H1 (cell line): ENCODE data around the gene SOX6. TPM values are rescaled to one million over a fixed set of nuclear protein-coding genes. Genes with fewer than 3 reads are reported as not detected.

Source experiments
- CTCF ChIA-PET: fragments of 300-600 bp; sonication (Branson Sonifier 250); formaldehyde crosslinking; loops from one replicate; lab custom pipeline; 2021; ENCODE audit not compliant: partially characterized antibody; lab: Charles Lee
- POLR2A ChIA-PET: fragments of 300-600 bp; sonication (Branson Sonifier 250); formaldehyde crosslinking; loops from one replicate; lab custom pipeline; 2021; ENCODE audit warnings: inconsistent platforms; ENCODE audit not compliant: partially characterized antibody; lab: Charles Lee
- DNase-seq, 2 experiments: peaks; one replicate each; pipeline versions ENCODE4 v3.0.0 to v3.0.0-alpha.2; 2010 to 2022; ENCODE audit warnings: low spot score in 2 of 2, low read depth in 1 of 2, mixed read lengths in 1 of 2
- FAIRE-seq: peaks from 2 replicates; lab custom pipeline; 2011; peaks lifted over from hg19 to GRCh38; lab: Jason Lieb, UNC
- H2AFZ ChIP-seq: 2 replicates; pipeline ENCODE4 v1.8.1; 2012; ENCODE audit warnings: low read length, inconsistent platforms
- H2AK5ac ChIP-seq: 2 replicates; pipeline ENCODE4 v1.6.1; 2013; ENCODE audit warnings: low read depth, low read length
- H2BK120ac ChIP-seq: replicated peaks from 2 replicates; pipeline ENCODE3; 2013; ENCODE audit warnings: low read depth, low read length, inconsistent platforms
- H2BK12ac ChIP-seq: 2 replicates; pipeline ENCODE4 v1.6.1; 2013; ENCODE audit warnings: low read depth, low read length
- H2BK15ac ChIP-seq: 2 replicates; pipeline ENCODE4 v1.6.1; 2013; ENCODE audit warnings: low read length
- H2BK20ac ChIP-seq: 2 replicates; pipeline ENCODE4 v1.6.1; 2013; ENCODE audit warnings: low read length
- H2BK5ac ChIP-seq: 2 replicates; pipeline ENCODE4 v1.6.1; 2013; ENCODE audit warnings: low read depth, low read length
- H3K14ac ChIP-seq: 2 replicates; pipeline ENCODE4 v1.6.1; 2013; ENCODE audit warnings: inconsistent platforms; ENCODE audit not compliant: insufficient read length
- H3K18ac ChIP-seq: 2 replicates; pipeline ENCODE4 v1.6.1; 2013; ENCODE audit warnings: low read length; ENCODE audit errors: extremely low read depth
- H3K23ac ChIP-seq: 2 replicates; pipeline ENCODE4 v1.6.1; 2013; ENCODE audit warnings: inconsistent platforms; ENCODE audit not compliant: insufficient read length
- H3K23me2 ChIP-seq: 2 replicates; pipeline ENCODE4 v1.6.1; 2013; ENCODE audit warnings: low read depth, low read length
- H3K27ac ChIP-seq: 2 replicates; pipeline ENCODE4 v1.6.1; 2011; ENCODE audit warnings: low read depth, low read length, inconsistent platforms
- H3K27me3 ChIP-seq, 4 experiments: replicated peaks in 1 of 4; 1 replicate in 1 of 4; 2 replicates in 3 of 4; pipeline versions ENCODE4 v1.6.1 to v1.8.1; 2011 to 2013; ENCODE audit warnings: low read length in 3 of 4, mild to moderate bottlenecking in 3 of 4, inconsistent platforms in 2 of 4, mixed read lengths in 2 of 4, moderate library complexity in 1 of 4; ENCODE audit not compliant: control insufficient read depth in 3 of 4, insufficient read depth in 3 of 4; ENCODE audit errors: extremely low read depth in 1 of 4
- H3K36me3 ChIP-seq, 4 experiments: 2 replicates each; pipeline versions ENCODE4 v1.6.1 to v1.8.1; 2011 to 2013; ENCODE audit warnings: mild to moderate bottlenecking in 4 of 4, low read length in 3 of 4, moderate library complexity in 2 of 4, control low read depth in 1 of 4, inconsistent platforms in 1 of 4; ENCODE audit not compliant: insufficient read depth in 4 of 4, control insufficient read depth in 2 of 4
- H3K4ac ChIP-seq: replicated peaks from 2 replicates; pipeline ENCODE3; 2013; ENCODE audit warnings: low read length, low read depth, mixed read lengths, inconsistent platforms; ENCODE audit not compliant: insufficient read length
- H3K4me1 ChIP-seq, 4 experiments: replicated peaks in 1 of 4; 1 replicate in 1 of 4; 2 replicates in 3 of 4; pipeline versions ENCODE4 v1.6.1 to v1.8.1; 2011 to 2013; ENCODE audit warnings: low read length in 3 of 4, inconsistent platforms in 2 of 4, mixed read lengths in 1 of 4; ENCODE audit not compliant: insufficient read depth in 4 of 4, control insufficient read depth in 3 of 4
- H3K4me2 ChIP-seq, 2 experiments: 2 replicates each; pipeline versions ENCODE4 v1.6.1 to v1.8.1; 2011 to 2013; ENCODE audit warnings: low read depth in 2 of 2, low read length in 2 of 2, control low read depth in 1 of 2, inconsistent platforms in 1 of 2, mild to moderate bottlenecking in 1 of 2; ENCODE audit not compliant: insufficient read depth in 1 of 2
- H3K4me3 ChIP-seq, 4 experiments: fragments of 200-600, 300-600 bp in 1 of 4; sonication (generic), shearing (Covaris generic), sonication (Bioruptor Twin) in 1 of 4; 2 replicates each; pipeline versions ENCODE4 v1.5.1 to v1.8.1; 2011 to 2016; ENCODE audit warnings: low read length in 4 of 4, low read depth in 3 of 4, control low read depth in 2 of 4, inconsistent platforms in 2 of 4, mild to moderate bottlenecking in 2 of 4, mixed read lengths in 1 of 4, moderate library complexity in 1 of 4; ENCODE audit not compliant: insufficient read depth in 2 of 4; ENCODE audit errors: extremely low read depth in 1 of 4
- H3K56ac ChIP-seq: replicated peaks from 2 replicates; pipeline ENCODE3; 2013; ENCODE audit warnings: low read depth, mild to moderate bottlenecking, mixed read lengths, low read length, inconsistent platforms; ENCODE audit not compliant: insufficient read length
- H3K79me1 ChIP-seq: 2 replicates; pipeline ENCODE4 v1.6.1; 2013; ENCODE audit warnings: low read depth, low read length, control low read depth
- H3K79me2 ChIP-seq, 2 experiments: 2 replicates each; pipeline versions ENCODE4 v1.6.1 to v1.8.1; 2012 to 2013; ENCODE audit warnings: low read length in 2 of 2, mild to moderate bottlenecking in 2 of 2, inconsistent platforms in 1 of 2; ENCODE audit not compliant: insufficient read depth in 2 of 2, control insufficient read depth in 1 of 2
- H3K9ac ChIP-seq, 4 experiments: replicated peaks in 1 of 4; 1 replicate in 1 of 4; 2 replicates in 3 of 4; pipeline versions ENCODE4 v1.6.1 to v1.8.1; 2011 to 2013; ENCODE audit warnings: low read depth in 3 of 4, low read length in 3 of 4, control low read depth in 2 of 4, mild to moderate bottlenecking in 2 of 4, moderate library complexity in 2 of 4, inconsistent platforms in 1 of 4; ENCODE audit errors: extremely low read depth in 1 of 4
- H3K9me3 ChIP-seq, 2 experiments: 2 replicates each; pipeline versions ENCODE4 v1.6.1 to v1.8.1; 2012 to 2013; ENCODE audit warnings: mild to moderate bottlenecking in 2 of 2, moderate library complexity in 2 of 2, control low read depth in 1 of 2, inconsistent platforms in 1 of 2, low read depth in 1 of 2, low read length in 1 of 2, mixed read lengths in 1 of 2; ENCODE audit not compliant: insufficient read depth in 2 of 2
- H4K20me1 ChIP-seq, 2 experiments: replicated peaks in 1 of 2; 2 replicates each; pipeline versions ENCODE3 to v1.8.1; 2011 to 2013; ENCODE audit warnings: inconsistent platforms in 2 of 2, low read length in 2 of 2, mild to moderate bottlenecking in 1 of 2; ENCODE audit not compliant: insufficient read depth in 2 of 2, control insufficient read depth in 1 of 2
- H4K5ac ChIP-seq: 2 replicates; pipeline ENCODE4 v1.6.1; 2013; ENCODE audit warnings: low read length, low read depth, mixed read lengths, inconsistent platforms; ENCODE audit not compliant: insufficient read length
- H4K8ac ChIP-seq: 2 replicates; pipeline ENCODE4 v1.8.0; 2013; ENCODE audit warnings: mild to moderate bottlenecking, moderate library complexity, low read length, inconsistent platforms; ENCODE audit not compliant: insufficient read depth; ENCODE audit errors: extremely low read depth
- H4K91ac ChIP-seq: replicated peaks from 2 replicates; pipeline ENCODE3; 2013; ENCODE audit warnings: low read length, mixed read lengths, inconsistent platforms; ENCODE audit not compliant: insufficient read length
- CREB1 ChIP-seq: IDR thresholded peaks from 2 replicates; pipeline ENCODE4 v1.6.1; 2012; ENCODE audit warnings: inconsistent platforms
- GABPA ChIP-seq: IDR thresholded peaks from 2 replicates; pipeline ENCODE4 v1.6.1; 2011; ENCODE audit warnings: mild to moderate bottlenecking, low read length, moderate library complexity, borderline replicate concordance; ENCODE audit not compliant: insufficient read depth
- JUN ChIP-seq: IDR thresholded peaks from 2 replicates; pipeline ENCODE4 v1.6.1; 2011; ENCODE audit warnings: low read depth, mild to moderate bottlenecking, improper control_type of control experiment, low read length
- MAX ChIP-seq: IDR thresholded peaks from 2 replicates; pipeline ENCODE4 v1.6.1; 2012; ENCODE audit warnings: inconsistent platforms
- NANOG ChIP-seq: IDR thresholded peaks from 2 replicates; pipeline ENCODE4 v1.6.1; 2011; ENCODE audit warnings: low read length, low read depth, mild to moderate bottlenecking, inconsistent platforms; ENCODE audit not compliant: insufficient read depth, poor library complexity, severe bottlenecking
- SIX5 ChIP-seq: IDR thresholded peaks from 2 replicates; pipeline ENCODE4 v1.6.1; 2011; ENCODE audit warnings: mild to moderate bottlenecking, low read depth, low read length
- SP4 ChIP-seq: IDR thresholded peaks from 2 replicates; pipeline ENCODE4 v1.6.1; 2012; ENCODE audit warnings: low read length, inconsistent platforms
- SRF ChIP-seq: IDR thresholded peaks from 2 replicates; pipeline ENCODE4 v1.6.1; 2011; ENCODE audit warnings: mild to moderate bottlenecking, low read depth, low read length, moderate library complexity
- TAF7 ChIP-seq: optimal IDR thresholded peaks from 2 replicates; pipeline ENCODE3; 2011; ENCODE audit warnings: low read depth, mild to moderate bottlenecking, inconsistent platforms, low read length, moderate library complexity, borderline replicate concordance
- WGBS, 2 experiments: shearing (Covaris generic) in 1 of 2; methylation state at CpG; one replicate each; pipeline versions ENCODE4 v1.1.6 to v1.1.7; 2013 to 2015; ENCODE audit warnings: low lambda C conversion rate in 2 of 2, mixed read lengths in 2 of 2, inconsistent platforms in 1 of 2, low coverage in 1 of 2, missing lambda C conversion rate in 1 of 2; ENCODE audit not compliant: insufficient replicate concordance in 2 of 2, insufficient coverage in 1 of 2, insufficient read length in 1 of 2; ENCODE audit errors: extremely low coverage in 1 of 2, missing lambda C conversion rate in 1 of 2; 5-methylcytosine and 5-hydroxymethylcytosine counted together
- polyA plus RNA-seq, 7 experiments: library from polyadenylated mRNA; depleted of rRNA in 3 of 7; stranded (reverse) in 5 of 7; unstranded in 2 of 7; fragments of >200 nt in 5 of 7; fragments of 200-250 nt in 2 of 7; gene quantifications; 1 replicate in 5 of 7; 2 replicates in 1 of 7; 4 replicates in 1 of 7; pipeline versions ENCODE4 v1.2.1 to v1.2.3, GENCODE V29; 2011 to 2013; ENCODE audit warnings: missing spikeins in 2 of 7, mixed read lengths in 2 of 7
- total RNA-seq: library from RNA; stranded (reverse); fragmentation: NEBNext Ultra II Directional; extraction: Animal tissue kit (Norgen Biotek cat#: 25700); gene quantifications from 2 replicates; pipeline ENCODE4 v1.2.1, GENCODE V29; 2021

SOX6 gene
- total and polyA plus RNA-seq, 2 of the 8 experiments (the other 6 are each of a cell fraction or from before 2014, with no cell fraction given), result 0.09 TPM; not detected in 1

GRCh38 chr11:15933886-15934625, 422.3 kb downstream of the SOX6 start:
- H3K23ac ChIP-seq, result no peak overlapping the region
- TF ChIP-seq CREB1, result no peak
- TF ChIP-seq SRF, result no peak
- no peak for TF ChIP-seq JUN
- no peak for TF ChIP-seq TAF7
- no peak for TF ChIP-seq SP4
- no peak for TF ChIP-seq GABPA
- TF ChIP-seq NANOG, result no peak
- no peak for TF ChIP-seq SIX5
- TF ChIP-seq MAX, result no peak

More at GRCh38 chr11:15933886-15934625, 422.3 kb downstream of the SOX6 start:
- no peak overlapping the region for H3K4ac ChIP-seq
- H3K4me3 ChIP-seq, result no peak overlapping the region
- no peak overlapping the region for H3K14ac ChIP-seq
- no peak overlapping the region for H3K18ac ChIP-seq
- no peak overlapping the region for H4K91ac ChIP-seq
- no peak overlapping the region for H2AFZ ChIP-seq
- H3K79me1 ChIP-seq, result no peaks in the 10 kb centered on the region
- H3K23me2 ChIP-seq, result no peaks in the 10 kb centered on the region
- H4K20me1 ChIP-seq, result no peaks in the 10 kb centered on the region
- H2BK20ac ChIP-seq, result no peak overlapping the region
- peaks cover 0 to 4% of the 10 kb centered on the region in 2 experiments; a peak in 1 of 4 replicates for H3K9me3 ChIP-seq
- no peak overlapping the region for H2AK5ac ChIP-seq
- no peaks in the 10 kb centered on the region; a peak in 1 of 7 replicates for H3K27me3 ChIP-seq
- POLR2A ChIA-PET, result no interaction called here
- H3K9ac ChIP-seq, result no peak overlapping the region
- H2BK12ac ChIP-seq, result no peak overlapping the region
- no peak overlapping the region for H3K27ac ChIP-seq
- no peak overlapping the region for H2BK120ac ChIP-seq
- no peak overlapping the region for H4K8ac ChIP-seq
- no peaks in the 10 kb centered on the region for H3K36me3 ChIP-seq
- H2BK15ac ChIP-seq, result no peak overlapping the region
- DNase-seq (peak in 1 of 2 experiments; percentile 7), FAIRE-seq (no peak)
- WGBS, 2 experiments, result 96% methylated on average over 7 of the region's 7 CpGs; no CpG with 5 or more reads in 1 of the 2 experiments
- no peak overlapping the region for H4K5ac ChIP-seq
- H3K4me1 ChIP-seq, result no peaks in the 10 kb centered on the region
- CTCF ChIA-PET, result interaction anchor here (0.6 to 2.2 kb wide), 4 partner anchors 9 to 163 kb away, joined by 3 to 8 read pairs (median 5); no protein-coding TSS in a partner anchor
- no peak overlapping the region for H3K56ac ChIP-seq
- no peaks in the 10 kb centered on the region for H3K79me2 ChIP-seq
- no peak overlapping the region for H3K4me2 ChIP-seq
- H2BK5ac ChIP-seq, result no peak overlapping the region
